ENCODE results near the gene DMRT2.

The DMRT2 gene

GRCh38 chr9:1047591-1048230, 2.4 kb upstream of the DMRT2 start:
- no peak for DNase-seq (ENCODE audit: low read depth in 2 of 2)

DNA sequence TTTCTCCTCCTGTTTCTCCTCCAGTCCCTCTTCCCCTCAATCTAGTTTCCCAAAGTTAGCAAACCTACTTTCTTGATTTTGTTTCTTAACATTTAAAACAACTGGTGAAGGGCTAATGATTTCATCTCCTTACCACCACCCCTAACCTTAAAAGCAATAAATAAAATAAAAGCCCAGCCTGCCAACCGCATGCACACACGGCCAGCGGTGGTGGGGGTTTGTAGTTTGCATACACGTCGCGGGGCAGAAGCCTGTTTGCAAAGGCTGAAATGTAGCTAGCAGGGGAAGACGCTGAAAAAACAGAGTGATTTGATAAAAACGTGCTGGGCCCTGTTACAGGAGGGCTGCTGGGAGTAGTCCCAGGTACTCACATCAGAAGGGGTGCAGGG, 1.9 kb upstream of the DMRT2 start:
- no peak for DNase-seq (ENCODE audit: low read depth in 2 of 2)

DNA sequence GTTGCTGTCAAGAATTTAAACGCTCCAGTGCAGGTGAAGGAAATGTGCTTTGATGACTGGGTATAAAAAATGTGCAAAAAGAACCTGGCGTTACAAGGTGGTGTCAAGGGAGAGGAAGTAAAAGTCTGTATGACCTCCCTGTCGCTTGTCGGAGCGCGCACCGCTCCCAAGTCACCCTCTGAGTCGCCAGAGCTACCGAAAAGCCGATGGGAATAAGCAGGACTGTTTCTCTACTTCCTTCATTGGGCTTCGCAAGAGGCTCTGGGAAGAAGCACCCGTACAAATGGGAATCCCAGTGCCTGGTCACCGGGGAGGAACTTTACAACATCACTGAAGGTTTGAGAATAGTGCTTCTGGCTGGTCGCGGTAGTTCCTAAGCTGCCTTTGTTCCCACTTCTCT, 1.3 kb upstream of the DMRT2 start:
- no peak for DNase-seq (ENCODE audit: low read depth in 2 of 2)

GRCh38 chr9:1049641-1050040, 516 bp upstream of the DMRT2 start:
- DNase-seq (ENCODE audit: low read depth in 2 of 2) = no peak

DNA sequence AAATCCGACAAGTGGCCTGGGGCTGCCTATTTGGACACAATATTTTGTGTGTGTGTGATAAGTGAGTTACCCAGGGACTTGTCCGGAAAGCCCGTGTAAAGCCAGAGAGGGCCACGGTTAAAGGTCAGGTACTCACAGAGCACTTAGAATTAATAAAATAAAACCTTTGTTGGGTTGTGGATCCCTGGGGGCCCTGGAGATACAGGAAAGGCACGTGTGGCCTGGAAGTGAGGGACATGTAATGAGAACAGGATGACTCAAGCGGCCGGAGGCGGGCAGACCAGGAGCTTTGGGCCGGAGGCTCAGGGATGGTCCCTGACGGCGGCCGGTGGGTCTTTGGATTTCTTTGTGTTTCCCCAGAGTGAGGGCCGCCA, 1.0 kb downstream of the DMRT2 start:
- no peak for DNase-seq (ENCODE audit: low read depth in 2 of 2)

- DNase-seq (ENCODE audit: low read depth in 2 of 2) = no peak
Measured at GRCh38 chr9:1051584-1052275, 1.6 kb downstream of the DMRT2 start.

- DNase-seq (ENCODE audit: low read depth in 2 of 2) = no peak
Measured at GRCh38 chr9:1052365-1053281, 2.5 kb downstream of the DMRT2 start.

DNA sequence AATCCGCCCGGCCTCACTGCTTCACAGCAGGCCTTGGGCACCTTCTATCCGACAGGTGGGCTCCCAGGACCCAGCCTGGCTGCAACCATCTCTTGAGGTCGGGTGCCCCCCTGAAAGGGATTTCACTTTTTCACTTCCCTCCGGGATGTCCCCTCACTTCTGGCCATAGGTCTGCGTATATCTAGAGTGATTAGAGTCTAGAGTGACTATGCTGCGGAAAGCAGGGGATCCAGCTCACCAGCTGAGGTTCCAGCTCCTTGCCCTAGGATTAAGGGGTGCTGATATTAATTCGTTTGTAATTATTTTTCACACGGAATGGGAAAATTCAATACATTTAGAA, 3.1 kb downstream of the DMRT2 start:
- DNase-seq (ENCODE audit: low read depth in 2 of 2) = no peak

- no peak for DNase-seq (ENCODE audit: low read depth in 2 of 2)
Measured at GRCh38 chr9:1053986-1054425, 3.8 kb downstream of the DMRT2 start.

- no peak for DNase-seq (ENCODE audit: low read depth in 2 of 2)
Measured at GRCh38 chr9:1055166-1055565, 5.0 kb downstream of the DMRT2 start.

DNA sequence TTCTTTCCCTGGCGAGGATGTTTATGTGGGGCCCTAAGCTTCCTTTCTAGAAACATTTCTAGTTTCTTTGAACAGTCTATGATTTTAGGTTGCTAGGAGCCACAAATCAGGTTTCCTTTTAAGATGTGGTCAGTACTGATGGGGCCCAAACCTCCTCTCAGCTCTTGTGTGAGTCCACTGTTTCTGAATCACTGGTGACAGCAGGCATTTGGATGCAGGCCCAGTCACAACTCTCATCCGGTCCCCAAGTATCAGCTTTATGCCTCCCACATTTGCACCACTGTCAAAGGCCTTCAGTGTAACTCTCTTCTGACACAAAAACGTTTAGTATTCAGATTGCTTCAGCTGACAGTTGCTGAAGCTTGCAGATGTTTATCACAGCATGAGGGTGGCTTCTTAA, 7.8 kb downstream of the DMRT2 start:
- no peak for DNase-seq (ENCODE audit: low read depth in 2 of 2)

GRCh38 chr9:1058826-1059487, 8.8 kb downstream of the DMRT2 start:
- no peak for DNase-seq (ENCODE audit: low read depth in 2 of 2)

- DNase-seq (ENCODE audit: low read depth in 2 of 2) = no peak
Measured at GRCh38 chr9:1065130-1065529, 15.0 kb downstream of the DMRT2 start.

GRCh38 chr9:1070692-1071091, 20.5 kb downstream of the DMRT2 start:
- no peak for DNase-seq (ENCODE audit: low read depth in 2 of 2)

DNA sequence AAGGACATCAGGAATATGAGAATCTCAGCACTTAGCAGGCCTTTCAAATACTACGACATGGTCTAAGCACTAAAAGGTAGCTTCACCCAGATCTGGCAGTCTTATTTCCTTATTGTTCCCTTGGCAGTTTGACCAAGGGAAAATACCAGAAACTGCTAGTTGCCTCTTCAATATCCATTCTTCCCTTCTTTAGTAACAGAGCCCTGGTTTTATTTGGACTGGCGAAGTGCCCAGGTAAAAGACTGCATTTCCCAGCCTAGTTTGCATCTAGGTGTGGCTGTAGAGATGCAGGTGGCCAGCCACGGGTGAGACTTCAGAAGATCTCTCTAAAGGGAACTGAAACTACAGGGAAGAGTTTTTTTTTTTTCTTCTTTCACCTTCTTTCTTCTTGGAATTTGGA, 21.6 kb downstream of the DMRT2 start:
- no peak for DNase-seq (ENCODE audit: low read depth in 2 of 2)

- DNase-seq (ENCODE audit: low read depth in 2 of 2) = no peak
Measured at GRCh38 chr9:1073497-1073896, 23.3 kb downstream of the DMRT2 start.

DNA sequence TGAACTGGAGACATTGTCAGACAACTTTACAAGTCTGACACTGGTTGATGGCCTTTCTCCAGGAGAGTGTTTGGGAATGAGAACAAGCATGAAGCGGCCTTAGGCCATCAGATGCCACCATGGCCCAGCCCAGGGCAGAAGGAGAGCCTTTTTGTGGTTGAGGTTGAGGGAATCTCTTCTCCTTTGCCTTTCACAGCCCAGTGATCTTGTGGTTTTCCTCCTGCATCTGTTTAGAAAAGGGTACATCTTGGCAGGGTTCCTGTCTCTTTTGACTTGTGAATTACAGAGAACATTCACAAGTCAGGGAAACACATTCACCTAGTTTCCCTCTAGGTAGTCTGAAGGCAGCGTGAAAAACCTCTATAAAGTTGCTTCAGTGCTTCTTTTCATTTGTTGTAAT, 27.5 kb downstream of the DMRT2 start:
- DNase-seq (ENCODE audit: low read depth in 2 of 2) = no peak

DNA sequence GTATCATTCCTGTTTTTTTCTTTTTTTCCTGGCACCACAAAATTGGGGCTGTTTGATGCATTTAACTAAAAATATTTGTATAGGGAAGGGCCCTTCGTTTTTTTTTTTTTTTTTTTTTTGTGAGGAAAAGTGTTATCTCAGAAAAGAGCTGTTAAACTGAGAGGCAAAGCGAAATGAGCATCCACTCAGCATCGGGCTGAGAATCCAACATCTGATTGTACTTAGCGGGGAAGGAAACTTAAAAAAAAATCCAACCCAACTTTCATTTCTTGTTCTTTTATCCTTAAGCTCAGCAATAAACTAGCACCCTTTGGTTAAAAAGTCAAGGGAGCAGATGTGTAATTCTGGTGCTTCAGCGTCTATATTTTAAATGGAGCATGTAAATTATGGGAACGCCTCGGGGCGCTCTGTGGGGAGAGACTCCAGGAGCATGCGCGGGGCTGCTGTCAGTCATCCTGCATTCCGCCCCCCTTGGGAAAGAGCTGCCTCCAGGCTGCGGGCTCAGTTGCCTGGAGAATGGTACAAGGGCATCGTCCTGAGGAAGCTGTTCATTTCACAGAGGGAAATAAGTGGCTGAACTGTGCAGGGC, 33.3 kb downstream of the DMRT2 start:
- DNase-seq (ENCODE audit: low read depth in 2 of 2) = no peak

DNA sequence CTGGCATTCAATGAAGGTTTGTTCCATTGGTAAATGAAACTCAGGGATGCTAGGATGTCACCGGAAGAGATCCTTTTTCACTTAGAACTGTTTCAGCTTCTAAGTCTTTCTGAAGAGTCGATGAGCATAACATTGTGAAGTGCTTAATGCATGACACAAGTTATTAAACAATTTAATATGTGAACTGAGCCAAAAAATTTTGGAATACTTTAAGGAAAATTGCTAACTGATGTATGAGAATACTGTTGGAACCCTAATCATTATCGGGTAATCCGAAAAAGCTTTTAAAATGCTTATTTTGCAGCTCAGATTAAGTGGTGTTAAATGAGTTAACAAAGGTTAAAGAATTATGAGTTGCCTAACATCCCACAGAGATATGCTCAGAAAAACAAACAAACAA, 34.9 kb downstream of the DMRT2 start:
- DNase-seq (ENCODE audit: low read depth in 2 of 2) = no peak

DNA sequence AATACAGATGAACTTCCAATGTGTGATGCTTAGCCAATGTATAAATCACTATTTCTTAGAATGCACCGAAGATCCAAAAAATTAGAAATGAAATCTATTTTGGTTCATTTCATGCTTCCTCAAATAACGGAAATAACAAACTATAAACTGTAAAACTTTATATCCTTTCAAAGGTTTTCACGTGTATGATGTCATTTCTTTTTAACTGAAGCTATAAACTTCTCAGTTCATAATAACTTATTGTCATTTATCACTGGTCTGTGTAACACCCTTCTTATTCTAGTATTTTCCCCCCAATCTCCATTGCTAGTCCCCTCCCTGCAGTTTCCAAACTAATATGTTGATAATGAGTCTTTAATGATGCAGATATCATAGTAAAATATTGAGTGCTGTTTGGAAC, 36.4 kb downstream of the DMRT2 start:
- no peak for DNase-seq (ENCODE audit: low read depth in 2 of 2)

GRCh38 chr9:1087120-1087881, 37.1 kb downstream of the DMRT2 start:
- no peak for DNase-seq (ENCODE audit: low read depth in 2 of 2)
